GM06990 (cell line): ENCODE data around the gene HCRTR2.
"Not testable (repeated sequence)": the region's sequence is repeated elsewhere in the genome, so short reads cannot be mapped to it uniquely, and the experiment has no call there.

Source experiments
- DNase-seq: peaks from one replicate; pipeline ENCODE4 v3.0.0-alpha.2; 2011; ENCODE audit not compliant: insufficient read length; ENCODE audit errors: extremely low read depth
- H3K27me3 ChIP-seq: replicated peaks from 2 replicates; pipeline ENCODE4 v1.6.0; 2011; ENCODE audit warnings: low read length; ENCODE audit not compliant: control insufficient read depth, insufficient read depth
- H3K36me3 ChIP-seq: 2 replicates; pipeline ENCODE4 v1.5.1; 2011; ENCODE audit warnings: low read length; ENCODE audit not compliant: control insufficient read depth, insufficient read depth
- H3K4me3 ChIP-seq: replicated peaks from 2 replicates; pipeline ENCODE4 v1.5.1; 2011; ENCODE audit warnings: low read depth, mild to moderate bottlenecking, control low read depth, low read length
- TF ChIP-seq, protein P1 (sequence below): IDR thresholded peaks from 2 replicates; pipeline ENCODE4 v1.5.1; 2011; ENCODE audit warnings: low read length, control low read depth, mild to moderate bottlenecking, inconsistent platforms; ENCODE audit not compliant: insufficient read depth, poor library complexity, severe bottlenecking

The HCRTR2 gene

GRCh38 chr6:55141611-55142010 lies 32.7 kb upstream of the HCRTR2 start:
- no peak overlapping the region for H3K4me3 ChIP-seq
- TF ChIP-seq, protein P1, sequence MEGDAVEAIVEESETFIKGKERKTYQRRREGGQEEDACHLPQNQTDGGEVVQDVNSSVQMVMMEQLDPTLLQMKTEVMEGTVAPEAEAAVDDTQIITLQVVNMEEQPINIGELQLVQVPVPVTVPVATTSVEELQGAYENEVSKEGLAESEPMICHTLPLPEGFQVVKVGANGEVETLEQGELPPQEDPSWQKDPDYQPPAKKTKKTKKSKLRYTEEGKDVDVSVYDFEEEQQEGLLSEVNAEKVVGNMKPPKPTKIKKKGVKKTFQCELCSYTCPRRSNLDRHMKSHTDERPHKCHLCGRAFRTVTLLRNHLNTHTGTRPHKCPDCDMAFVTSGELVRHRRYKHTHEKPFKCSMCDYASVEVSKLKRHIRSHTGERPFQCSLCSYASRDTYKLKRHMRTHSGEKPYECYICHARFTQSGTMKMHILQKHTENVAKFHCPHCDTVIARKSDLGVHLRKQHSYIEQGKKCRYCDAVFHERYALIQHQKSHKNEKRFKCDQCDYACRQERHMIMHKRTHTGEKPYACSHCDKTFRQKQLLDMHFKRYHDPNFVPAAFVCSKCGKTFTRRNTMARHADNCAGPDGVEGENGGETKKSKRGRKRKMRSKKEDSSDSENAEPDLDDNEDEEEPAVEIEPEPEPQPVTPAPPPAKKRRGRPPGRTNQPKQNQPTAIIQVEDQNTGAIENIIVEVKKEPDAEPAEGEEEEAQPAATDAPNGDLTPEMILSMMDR = no peak
- H3K36me3 ChIP-seq = no peaks in the 10 kb centered on the region
- H3K27me3 ChIP-seq = no peaks in the 10 kb centered on the region
- DNase-seq = no peak

DNA sequence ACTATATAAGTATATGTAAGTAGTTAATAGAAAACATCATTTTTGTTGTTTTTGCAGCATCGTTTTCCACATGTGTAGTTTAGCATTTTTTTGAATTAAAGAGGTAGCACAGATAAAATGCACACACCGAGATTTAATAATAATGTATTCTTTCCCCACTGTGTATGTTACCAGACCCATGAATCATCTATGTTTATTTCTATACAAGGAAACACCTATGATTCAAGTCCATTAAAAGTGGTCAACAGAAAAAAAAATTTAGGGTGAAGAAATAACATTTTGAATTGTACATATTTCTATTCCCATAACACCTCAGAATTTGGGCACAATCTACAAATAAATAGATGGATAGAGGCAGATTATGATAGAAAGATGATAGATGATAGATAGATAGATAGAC lies 31.7 kb upstream of the HCRTR2 start:
- DNase-seq = no peak
- Histone ChIP-seq H3K36me3 (no peaks in the 10 kb centered on the region), H3K4me3 (no peak overlapping the region), H3K27me3 (no peaks in the 10 kb centered on the region)
- TF ChIP-seq, protein P1 = no peak

DNA sequence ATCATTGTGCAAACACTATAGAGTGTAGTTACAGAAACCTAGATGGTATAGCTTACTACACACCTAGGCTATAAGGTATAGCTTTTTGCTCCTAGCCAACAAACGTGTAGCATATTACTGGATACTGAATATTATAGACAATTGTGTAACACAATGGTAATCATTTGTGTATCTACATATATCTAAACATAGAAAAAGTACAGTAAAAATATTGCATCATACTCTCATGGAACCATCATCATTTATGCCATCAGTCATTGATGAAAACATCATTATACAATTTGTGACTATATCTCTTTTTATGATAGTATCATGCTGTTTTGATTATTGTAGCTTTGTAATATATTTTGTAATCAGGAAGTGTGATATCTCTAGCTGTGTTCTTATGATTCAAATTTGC lies 21.0 kb upstream of the HCRTR2 start:
- TF ChIP-seq, protein P1 = no peak

DNA sequence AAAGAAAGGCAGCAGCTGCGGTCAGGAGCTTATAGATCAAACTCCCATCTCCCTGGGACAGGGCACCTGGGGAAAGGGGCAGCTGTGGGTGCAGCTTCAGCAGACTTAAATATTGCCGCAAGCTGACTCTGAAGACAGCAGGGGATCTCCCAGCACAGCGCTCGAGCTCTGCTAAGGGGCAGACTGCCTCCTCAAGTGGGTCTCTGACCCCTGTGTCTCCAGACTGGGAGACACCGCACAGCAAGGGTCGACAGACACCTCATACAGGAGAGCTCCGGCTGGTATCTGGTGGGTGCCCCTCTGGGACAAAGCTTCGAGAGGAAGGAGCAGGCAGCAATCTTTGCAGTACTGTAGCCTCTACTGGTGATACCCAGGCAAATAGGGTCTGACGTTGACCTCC lies 15.5 kb upstream of the HCRTR2 start:
- H3K4me3 ChIP-seq, DNase-seq, H3K36me3 ChIP-seq, H3K27me3 ChIP-seq: not testable (repeated sequence)

More for the DNA sequence above, 21.0 kb upstream of the HCRTR2 start:
- Histone ChIP-seq H3K27me3 (no peaks in the 10 kb centered on the region), H3K4me3 (no peak overlapping the region), H3K36me3 (no peaks in the 10 kb centered on the region)
- no peak for DNase-seq

DNA sequence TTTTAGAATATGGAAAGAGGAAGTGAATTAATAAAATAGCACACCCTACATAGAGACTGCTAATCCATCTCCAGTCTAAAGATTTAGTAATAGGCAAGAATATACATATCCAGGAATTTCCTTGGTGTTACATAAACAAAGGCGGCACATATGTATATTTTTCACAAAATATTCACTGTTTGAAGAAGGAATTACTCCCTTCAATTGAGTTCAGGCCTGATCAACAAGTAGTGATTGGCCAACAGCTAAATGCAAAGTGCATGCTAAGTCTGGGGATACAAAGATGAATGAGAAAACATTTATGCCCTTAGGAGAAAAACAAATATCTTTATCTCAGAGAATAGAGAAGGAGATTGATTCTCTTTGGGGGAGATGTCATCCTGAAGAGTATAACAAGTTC lies 6.5 kb upstream of the HCRTR2 start:
- no peak for DNase-seq
- Histone ChIP-seq H3K36me3 (no peaks in the 10 kb centered on the region), H3K27me3 (no peaks in the 10 kb centered on the region), H3K4me3 (no peak overlapping the region)
- TF ChIP-seq, protein P1 = no peak

- no peaks in the 10 kb centered on the region for H3K27me3 ChIP-seq
- no peak overlapping the region for H3K4me3 ChIP-seq
- TF ChIP-seq, protein P1 = no peak
- H3K36me3 ChIP-seq = no peaks in the 10 kb centered on the region
- no peak for DNase-seq
These were observed 1.0 kb downstream of the HCRTR2 start for GRCh38 chr6:55175078-55176049.
